H9 (cell line): Measurements from ENCODE around the gene KHNYN. TPM values are rescaled to one million over a fixed set of nuclear protein-coding genes. Genes with fewer than 3 reads are reported as not detected.
A peak's percentile ranks its signal among the peaks of the same experiment; 100 is the strongest.

Source experiments
- DNase-seq: peaks from one replicate; pipeline ENCODE4 v3.0.0-alpha.2; 2017
- H2AFZ ChIP-seq: one replicate; pipeline ENCODE4 v1.6.1; 2013; ENCODE audit warnings: mild to moderate bottlenecking, low read length, control low read depth, moderate library complexity
- H2AK5ac ChIP-seq: 2 replicates; pipeline ENCODE4 v1.6.1; 2013; ENCODE audit warnings: low read length, control low read depth, mixed read lengths; ENCODE audit not compliant: insufficient read length
- H2BK120ac ChIP-seq: one replicate; pipeline ENCODE4 v1.6.1; 2013; ENCODE audit warnings: low read depth, mild to moderate bottlenecking, low read length, control low read depth, inconsistent platforms; ENCODE audit not compliant: poor library complexity, severe bottlenecking
- H2BK12ac ChIP-seq: 2 replicates; pipeline ENCODE4 v1.6.1; 2013; ENCODE audit warnings: low read length, control low read depth, mixed read lengths, low read depth; ENCODE audit not compliant: insufficient read length
- H2BK15ac ChIP-seq: 2 replicates; pipeline ENCODE4 v1.6.1; 2013; ENCODE audit warnings: low read depth, low read length, control low read depth
- H2BK20ac ChIP-seq: one replicate; pipeline ENCODE4 v1.6.1; 2013; ENCODE audit warnings: low read depth, mild to moderate bottlenecking, low read length, control low read depth, inconsistent platforms; ENCODE audit not compliant: poor library complexity, severe bottlenecking
- H2BK5ac ChIP-seq: 2 replicates; pipeline ENCODE4 v1.6.1; 2013; ENCODE audit warnings: low read length, control low read depth, mixed read lengths; ENCODE audit not compliant: insufficient read length
- H3K14ac ChIP-seq: 2 replicates; pipeline ENCODE4 v1.6.1; 2013; ENCODE audit warnings: low read length, control low read depth; ENCODE audit not compliant: insufficient read depth
- H3K18ac ChIP-seq: 2 replicates; pipeline ENCODE4 v1.6.1; 2013; ENCODE audit warnings: low read depth, mild to moderate bottlenecking, mixed read lengths, low read length, control low read depth; ENCODE audit not compliant: insufficient read length
- H3K23ac ChIP-seq: 2 replicates; pipeline ENCODE4 v1.6.1; 2013; ENCODE audit warnings: low read length, control low read depth, mixed read lengths, low read depth; ENCODE audit not compliant: insufficient read length
- H3K23me2 ChIP-seq: 2 replicates; pipeline ENCODE4 v1.6.1; 2013; ENCODE audit warnings: low read depth, mild to moderate bottlenecking, mixed read lengths, low read length, control low read depth; ENCODE audit not compliant: insufficient read length, poor library complexity, severe bottlenecking
- H3K27ac ChIP-seq: 2 replicates; pipeline ENCODE4 v1.5.1; 2013; ENCODE audit warnings: low read length, control low read depth, mixed read lengths, low read depth; ENCODE audit not compliant: insufficient read length
- H3K27me3 ChIP-seq: 2 replicates; pipeline ENCODE4 v1.6.1; 2013; ENCODE audit warnings: low read length, control low read depth, inconsistent platforms; ENCODE audit not compliant: insufficient read depth
- H3K4ac ChIP-seq: 2 replicates; pipeline ENCODE4 v1.6.1; 2013; ENCODE audit warnings: low read depth, mild to moderate bottlenecking, control low read depth, inconsistent platforms, low read length, moderate library complexity
- H3K4me1 ChIP-seq: 2 replicates; pipeline ENCODE4 v1.6.1; 2013; ENCODE audit warnings: low read length, control low read depth, inconsistent platforms; ENCODE audit not compliant: insufficient read depth
- H3K4me2 ChIP-seq: 2 replicates; pipeline ENCODE4 v1.6.1; 2013; ENCODE audit warnings: low read length, control low read depth, mixed read lengths; ENCODE audit not compliant: insufficient read length, insufficient read depth
- H3K56ac ChIP-seq: 2 replicates; pipeline ENCODE4 v1.6.1; 2013; ENCODE audit warnings: low read depth, mild to moderate bottlenecking, mixed read lengths, low read length, control low read depth; ENCODE audit not compliant: insufficient read length
- H3K79me1 ChIP-seq: 2 replicates; pipeline ENCODE4 v1.6.1; 2013; ENCODE audit warnings: low read depth, mild to moderate bottlenecking, moderate library complexity, low read length, control low read depth, inconsistent platforms; ENCODE audit not compliant: insufficient read depth, poor library complexity, severe bottlenecking
- H3K79me2 ChIP-seq: 2 replicates; pipeline ENCODE4 v1.6.1; 2013; ENCODE audit warnings: low read length, control low read depth, inconsistent platforms; ENCODE audit not compliant: insufficient read depth
- H3K9ac ChIP-seq: 2 replicates; pipeline ENCODE4 v1.6.1; 2013; ENCODE audit warnings: low read length, control low read depth, mixed read lengths; ENCODE audit not compliant: insufficient read length; ENCODE audit errors: extremely low read depth
- H3K9me3 ChIP-seq: one replicate; pipeline ENCODE4 v1.6.1; 2013; ENCODE audit warnings: low read depth, low read length, inconsistent platforms; ENCODE audit not compliant: control insufficient read depth
- H3T11ph ChIP-seq: one replicate; pipeline ENCODE4 v1.6.1; 2013; ENCODE audit warnings: mild to moderate bottlenecking, low read length, control low read depth, inconsistent platforms
- H4K20me1 ChIP-seq: one replicate; pipeline ENCODE4 v1.6.1; 2013; ENCODE audit not compliant: control insufficient read depth, insufficient read length, insufficient read depth
- H4K5ac ChIP-seq: 2 replicates; pipeline ENCODE4 v1.6.1; 2013; ENCODE audit warnings: low read depth, mild to moderate bottlenecking, mixed read lengths, low read length, control low read depth; ENCODE audit not compliant: insufficient read length
- H4K8ac ChIP-seq: replicated peaks from 2 replicates; pipeline ENCODE4 v1.6.1; 2013; ENCODE audit warnings: low read length, control low read depth, mixed read lengths, low read depth; ENCODE audit not compliant: insufficient read length
- H4K91ac ChIP-seq: 2 replicates; pipeline ENCODE4 v1.6.1; 2013; ENCODE audit warnings: low read depth, mild to moderate bottlenecking, moderate library complexity, mixed read lengths, low read length, control low read depth; ENCODE audit not compliant: insufficient read length
- H3K27ac Mint-ChIP-seq, 3 experiments: 2 replicates in 2 of 3; 3 replicates in 1 of 3; pipeline ENCODE4 v1.8.0; 2020 to 2021; ENCODE audit warnings: mixed read lengths in 3 of 3, mild to moderate bottlenecking in 1 of 3, moderate library complexity in 1 of 3
- H3K27me3 Mint-ChIP-seq: 2 replicates; pipeline ENCODE4 v1.8.0; 2021; ENCODE audit warnings: low read depth, mild to moderate bottlenecking, moderate library complexity, mixed read lengths
- H3K36me3 Mint-ChIP-seq, 3 experiments: 2 replicates in 2 of 3; 3 replicates in 1 of 3; pipeline ENCODE4 v1.8.0; 2020 to 2021; ENCODE audit warnings: low read depth in 3 of 3, mixed read lengths in 3 of 3; ENCODE audit not compliant: insufficient read depth in 1 of 3
- H3K4me1 Mint-ChIP-seq, 2 experiments: 2 replicates each; pipeline ENCODE4 v1.8.0; 2020; ENCODE audit warnings: mixed read lengths in 2 of 2
- H3K4me3 Mint-ChIP-seq, 2 experiments: 2 replicates in 1 of 2; 3 replicates in 1 of 2; pipeline ENCODE4 v1.8.0; 2020 to 2021; ENCODE audit warnings: mild to moderate bottlenecking in 2 of 2, mixed read lengths in 2 of 2, moderate library complexity in 1 of 2
- H3K9me3 Mint-ChIP-seq, 2 experiments: 2 replicates in 1 of 2; 3 replicates in 1 of 2; pipeline ENCODE4 v1.8.0; 2020; ENCODE audit warnings: mild to moderate bottlenecking in 2 of 2, mixed read lengths in 2 of 2, moderate library complexity in 1 of 2
- WGBS: extraction: QIAGEN DNeasy Blood & Tissue Kit; methylation state at CpG from one replicate; pipeline ENCODE4 v1.1.7; 2013; ENCODE audit warnings: missing lambda C conversion rate, low lambda C conversion rate, mixed read lengths; ENCODE audit not compliant: insufficient read length; ENCODE audit errors: extremely low coverage; 5-methylcytosine and 5-hydroxymethylcytosine counted together
- total RNA-seq: library from RNA; stranded (reverse); gene quantifications from 2 replicates; pipeline ENCODE4 v1.2.1, GENCODE V29; 2021
- TF ChIP-seq, protein P1 (sequence below): fragments of 200-600 bp; sonication (generic); conservative IDR thresholded peaks from 3 replicates; pipeline ENCODE4 v1.8.0; 2021; ENCODE audit warnings: antibody characterized with exemption, mild to moderate bottlenecking

KHNYN gene
- total RNA-seq, 1 experiment from 2014 or later: 30.0 TPM

DNA sequence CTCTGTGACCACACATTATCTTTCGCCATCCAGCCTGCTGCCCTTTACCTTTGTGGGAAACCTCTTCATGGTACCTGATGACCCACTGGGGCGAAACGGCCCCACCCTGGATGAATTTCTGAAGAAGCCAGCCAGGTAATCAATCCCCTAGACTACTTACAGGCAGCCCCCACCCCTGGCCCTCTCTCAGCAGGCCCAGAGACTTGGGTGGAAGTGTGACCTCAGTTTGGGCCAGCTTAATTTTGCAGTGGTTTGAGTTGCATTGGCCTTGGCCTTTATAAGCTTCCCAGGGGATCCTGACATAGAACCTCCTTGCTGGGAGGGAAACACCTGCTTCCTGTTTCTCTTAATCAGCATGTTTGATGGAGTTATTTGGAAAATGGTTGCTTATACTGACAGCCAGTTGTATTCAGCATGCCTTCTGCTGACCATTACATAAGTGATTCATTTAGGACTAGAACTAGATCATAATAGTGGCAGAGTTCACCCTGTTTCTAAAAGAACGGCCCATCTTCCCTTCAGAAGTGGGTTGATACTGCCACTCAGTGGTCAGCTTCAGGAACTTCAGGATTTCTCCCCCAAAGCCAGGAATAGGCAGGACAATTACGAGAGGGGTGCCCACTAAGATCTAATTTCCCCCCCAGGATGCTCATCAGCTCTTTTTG is 6.7 kb downstream of the KHNYN start:
- H3K14ac ChIP-seq: no peak overlapping the region
- H3K27ac ChIP-seq: no peak overlapping the region
- no peaks in the 10 kb centered on the region for H3K23me2 ChIP-seq
- Mint-ChIP-seq H3K9me3 (no peaks in the 10 kb centered on the region), H3K4me1 (peaks cover 8 to 11% of the 10 kb centered on the region in 2 experiments), H3K36me3 (peaks cover 19 to 63% (median 60%) of the 10 kb centered on the region in 3 experiments; a peak in 6 of 7 replicates), H3K27me3 (no peaks in the 10 kb centered on the region), H3K27ac (peak overlapping the region in 1 of 3 experiments; percentile 92; a peak in 2 of 7 replicates), H3K4me3 (no peak overlapping the region; a peak in 1 of 5 replicates)
- H3K56ac ChIP-seq: no peak overlapping the region
- no peaks in the 10 kb centered on the region for H3K9me3 ChIP-seq
- peaks cover 2% of the 10 kb centered on the region for H4K20me1 ChIP-seq
- H2BK120ac ChIP-seq: no peak overlapping the region
- H3K4me2 ChIP-seq: no peak overlapping the region
- H2BK12ac ChIP-seq: no peak overlapping the region
- H3K79me2 ChIP-seq: no peaks in the 10 kb centered on the region
- no peak overlapping the region for H3K23ac ChIP-seq
- H3K79me1 ChIP-seq: peaks cover 2% of the 10 kb centered on the region
- no peak overlapping the region for H3T11ph ChIP-seq
- no peak overlapping the region for H2AFZ ChIP-seq
- no peak overlapping the region for H4K91ac ChIP-seq
- H3K9ac ChIP-seq: no peak overlapping the region
- H3K18ac ChIP-seq: no peak overlapping the region
- no peaks in the 10 kb centered on the region for H3K4me1 ChIP-seq
- no peak overlapping the region for H2BK15ac ChIP-seq
- no peaks in the 10 kb centered on the region for H3K27me3 ChIP-seq
- no peak for DNase-seq
- H4K8ac ChIP-seq: no peak overlapping the region
- TF ChIP-seq, protein P1, sequence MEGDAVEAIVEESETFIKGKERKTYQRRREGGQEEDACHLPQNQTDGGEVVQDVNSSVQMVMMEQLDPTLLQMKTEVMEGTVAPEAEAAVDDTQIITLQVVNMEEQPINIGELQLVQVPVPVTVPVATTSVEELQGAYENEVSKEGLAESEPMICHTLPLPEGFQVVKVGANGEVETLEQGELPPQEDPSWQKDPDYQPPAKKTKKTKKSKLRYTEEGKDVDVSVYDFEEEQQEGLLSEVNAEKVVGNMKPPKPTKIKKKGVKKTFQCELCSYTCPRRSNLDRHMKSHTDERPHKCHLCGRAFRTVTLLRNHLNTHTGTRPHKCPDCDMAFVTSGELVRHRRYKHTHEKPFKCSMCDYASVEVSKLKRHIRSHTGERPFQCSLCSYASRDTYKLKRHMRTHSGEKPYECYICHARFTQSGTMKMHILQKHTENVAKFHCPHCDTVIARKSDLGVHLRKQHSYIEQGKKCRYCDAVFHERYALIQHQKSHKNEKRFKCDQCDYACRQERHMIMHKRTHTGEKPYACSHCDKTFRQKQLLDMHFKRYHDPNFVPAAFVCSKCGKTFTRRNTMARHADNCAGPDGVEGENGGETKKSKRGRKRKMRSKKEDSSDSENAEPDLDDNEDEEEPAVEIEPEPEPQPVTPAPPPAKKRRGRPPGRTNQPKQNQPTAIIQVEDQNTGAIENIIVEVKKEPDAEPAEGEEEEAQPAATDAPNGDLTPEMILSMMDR: peak; percentile 79
- H2BK5ac ChIP-seq: no peak overlapping the region
- no peak overlapping the region for H4K5ac ChIP-seq
- no peak overlapping the region for H2BK20ac ChIP-seq
- no CpG with 5 or more reads among the region's 5 CpGs for WGBS
- H3K4ac ChIP-seq: no peak overlapping the region
- no peak overlapping the region for H2AK5ac ChIP-seq
